Measurements from ENCODE around the gene ROM1.
A peak's percentile ranks its signal among the peaks of the same experiment; 100 is the strongest.

DNA sequence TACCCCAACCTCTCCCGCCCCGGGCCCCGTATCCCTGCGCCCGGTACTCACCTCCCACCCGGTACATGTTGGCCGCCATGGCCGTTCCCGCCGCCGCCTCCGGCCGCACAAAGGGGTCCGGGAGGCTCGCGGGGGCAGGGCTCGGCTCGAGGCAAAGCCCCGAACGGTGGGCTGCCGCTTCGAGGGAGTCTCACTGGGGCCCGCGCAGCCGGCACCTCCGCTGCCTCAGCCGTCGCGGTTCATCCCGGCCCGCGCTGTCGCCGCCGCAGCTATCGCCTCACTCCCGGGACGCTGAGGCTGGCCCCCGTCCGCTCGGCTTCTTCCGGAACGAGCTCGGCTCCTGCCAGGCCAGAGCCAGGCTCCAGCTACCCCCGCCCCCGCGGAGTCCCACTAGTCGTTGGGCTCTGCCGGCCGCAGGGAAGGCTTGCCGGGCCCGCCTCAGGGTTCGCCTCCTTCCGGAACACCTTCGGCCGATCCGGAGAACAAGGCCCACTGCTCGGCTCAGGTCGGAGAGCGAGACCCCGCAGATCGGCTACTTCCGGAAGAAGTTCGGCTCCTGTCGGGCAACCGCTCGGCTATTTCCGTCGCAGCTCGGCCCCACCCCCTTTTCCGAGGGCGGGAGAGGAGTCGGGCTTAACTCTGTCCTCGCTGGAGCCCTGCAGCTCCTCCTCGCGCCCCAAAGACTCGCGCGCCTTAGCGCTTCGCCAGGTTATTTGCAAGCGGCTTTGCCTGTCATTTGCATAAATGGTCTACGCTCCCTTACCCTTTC lies 11.5 kb upstream of the ROM1 start, which contains the start of gene MTA2:
- TF ChIP-seq, protein P1, sequence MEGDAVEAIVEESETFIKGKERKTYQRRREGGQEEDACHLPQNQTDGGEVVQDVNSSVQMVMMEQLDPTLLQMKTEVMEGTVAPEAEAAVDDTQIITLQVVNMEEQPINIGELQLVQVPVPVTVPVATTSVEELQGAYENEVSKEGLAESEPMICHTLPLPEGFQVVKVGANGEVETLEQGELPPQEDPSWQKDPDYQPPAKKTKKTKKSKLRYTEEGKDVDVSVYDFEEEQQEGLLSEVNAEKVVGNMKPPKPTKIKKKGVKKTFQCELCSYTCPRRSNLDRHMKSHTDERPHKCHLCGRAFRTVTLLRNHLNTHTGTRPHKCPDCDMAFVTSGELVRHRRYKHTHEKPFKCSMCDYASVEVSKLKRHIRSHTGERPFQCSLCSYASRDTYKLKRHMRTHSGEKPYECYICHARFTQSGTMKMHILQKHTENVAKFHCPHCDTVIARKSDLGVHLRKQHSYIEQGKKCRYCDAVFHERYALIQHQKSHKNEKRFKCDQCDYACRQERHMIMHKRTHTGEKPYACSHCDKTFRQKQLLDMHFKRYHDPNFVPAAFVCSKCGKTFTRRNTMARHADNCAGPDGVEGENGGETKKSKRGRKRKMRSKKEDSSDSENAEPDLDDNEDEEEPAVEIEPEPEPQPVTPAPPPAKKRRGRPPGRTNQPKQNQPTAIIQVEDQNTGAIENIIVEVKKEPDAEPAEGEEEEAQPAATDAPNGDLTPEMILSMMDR (IDR thresholded peaks at IDR 0.05) = no peak
- TF ChIP-seq CREB1 (CRISPR knock-in tag; IDR thresholded peaks at IDR 0.05) = no peak
- TF ChIP-seq, protein P2, sequence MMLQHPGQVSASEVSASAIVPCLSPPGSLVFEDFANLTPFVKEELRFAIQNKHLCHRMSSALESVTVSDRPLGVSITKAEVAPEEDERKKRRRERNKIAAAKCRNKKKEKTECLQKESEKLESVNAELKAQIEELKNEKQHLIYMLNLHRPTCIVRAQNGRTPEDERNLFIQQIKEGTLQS (CRISPR knock-in tag; conservative IDR thresholded peaks at IDR 0.05) = no peak
- no peak for TF ChIP-seq KAT7 (CRISPR knock-in tag; IDR thresholded peaks at IDR 0.05; ENCODE audit: borderline replicate concordance)
- TF ChIP-seq ZBTB21 (CRISPR knock-in tag; IDR thresholded peaks at IDR 0.05; ENCODE audit: borderline replicate concordance) = no peak
- TF ChIP-seq SP1 (CRISPR knock-in tag; conservative IDR thresholded peaks at IDR 0.05) = peak; percentile 75
- TF ChIP-seq CREM (CRISPR knock-in tag; IDR thresholded peaks at IDR 0.05) = no peak
- TF ChIP-seq, protein P3, sequence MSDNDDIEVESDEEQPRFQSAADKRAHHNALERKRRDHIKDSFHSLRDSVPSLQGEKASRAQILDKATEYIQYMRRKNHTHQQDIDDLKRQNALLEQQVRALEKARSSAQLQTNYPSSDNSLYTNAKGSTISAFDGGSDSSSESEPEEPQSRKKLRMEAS (CRISPR knock-in tag; IDR thresholded peaks at IDR 0.05) = no peak; the same call in 1 of the 2 replicates
- TF ChIP-seq, protein P4, sequence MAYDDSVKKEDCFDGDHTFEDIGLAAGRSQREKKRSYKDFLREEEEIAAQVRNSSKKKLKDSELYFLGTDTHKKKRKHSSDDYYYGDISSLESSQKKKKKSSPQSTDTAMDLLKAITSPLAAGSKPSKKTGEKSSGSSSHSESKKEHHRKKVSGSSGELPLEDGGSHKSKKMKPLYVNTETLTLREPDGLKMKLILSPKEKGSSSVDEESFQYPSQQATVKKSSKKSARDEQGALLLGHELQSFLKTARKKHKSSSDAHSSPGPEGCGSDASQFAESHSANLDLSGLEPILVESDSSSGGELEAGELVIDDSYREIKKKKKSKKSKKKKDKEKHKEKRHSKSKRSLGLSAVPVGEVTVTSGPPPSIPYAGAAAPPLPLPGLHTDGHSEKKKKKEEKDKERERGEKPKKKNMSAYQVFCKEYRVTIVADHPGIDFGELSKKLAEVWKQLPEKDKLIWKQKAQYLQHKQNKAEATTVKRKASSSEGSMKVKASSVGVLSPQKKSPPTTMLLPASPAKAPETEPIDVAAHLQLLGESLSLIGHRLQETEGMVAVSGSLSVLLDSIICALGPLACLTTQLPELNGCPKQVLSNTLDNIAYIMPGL (CRISPR knock-in tag; IDR thresholded peaks at IDR 0.05) = peak; percentile 77; the same call in 1 of the 2 replicates
- TF ChIP-seq, protein P5, sequence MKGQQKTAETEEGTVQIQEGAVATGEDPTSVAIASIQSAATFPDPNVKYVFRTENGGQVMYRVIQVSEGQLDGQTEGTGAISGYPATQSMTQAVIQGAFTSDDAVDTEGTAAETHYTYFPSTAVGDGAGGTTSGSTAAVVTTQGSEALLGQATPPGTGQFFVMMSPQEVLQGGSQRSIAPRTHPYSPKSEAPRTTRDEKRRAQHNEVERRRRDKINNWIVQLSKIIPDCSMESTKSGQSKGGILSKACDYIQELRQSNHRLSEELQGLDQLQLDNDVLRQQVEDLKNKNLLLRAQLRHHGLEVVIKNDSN (CRISPR knock-in tag; IDR thresholded peaks at IDR 0.05) = peak; percentile 41; the same call in 1 of the 2 replicates
- 0 out of 2 replicates have a peak, but pooled peaks have one; percentile 25 for TF ChIP-seq ETV6 (CRISPR knock-in tag; IDR thresholded peaks at IDR 0.05)
- TF ChIP-seq NFE2L1 (CRISPR knock-in tag; IDR thresholded peaks at IDR 0.05) = no peak; the same call in 1 of the 2 replicates
- TF ChIP-seq TEAD4 (CRISPR knock-in tag; IDR thresholded peaks at IDR 0.05) = no peak
- TF ChIP-seq, protein P6, sequence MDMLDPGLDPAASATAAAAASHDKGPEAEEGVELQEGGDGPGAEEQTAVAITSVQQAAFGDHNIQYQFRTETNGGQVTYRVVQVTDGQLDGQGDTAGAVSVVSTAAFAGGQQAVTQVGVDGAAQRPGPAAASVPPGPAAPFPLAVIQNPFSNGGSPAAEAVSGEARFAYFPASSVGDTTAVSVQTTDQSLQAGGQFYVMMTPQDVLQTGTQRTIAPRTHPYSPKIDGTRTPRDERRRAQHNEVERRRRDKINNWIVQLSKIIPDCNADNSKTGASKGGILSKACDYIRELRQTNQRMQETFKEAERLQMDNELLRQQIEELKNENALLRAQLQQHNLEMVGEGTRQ (CRISPR knock-in tag; IDR thresholded peaks at IDR 0.05) = no peak

Measured in WTC11 (cell line).